Epithelial cell of esophagus (primary cell): ENCODE data around the gene PLCG2.

ENCODE experiments used
- DNase-seq: peaks from one replicate; pipeline ENCODE4 v3.0.0; 2010; ENCODE audit warnings: low read depth
- H3K4me3 ChIP-seq: 2 replicates; pipeline ENCODE4 v1.5.1; 2011; ENCODE audit warnings: mild to moderate bottlenecking, low read length, control low read depth
- TF ChIP-seq, protein P1 (sequence below): IDR thresholded peaks from 2 replicates; pipeline ENCODE4 v1.5.1; 2011; ENCODE audit warnings: low read depth, mild to moderate bottlenecking, low read length, control low read depth, inconsistent platforms; ENCODE audit not compliant: insufficient read depth; ENCODE audit errors: missing control alignments

The PLCG2 gene

DNA sequence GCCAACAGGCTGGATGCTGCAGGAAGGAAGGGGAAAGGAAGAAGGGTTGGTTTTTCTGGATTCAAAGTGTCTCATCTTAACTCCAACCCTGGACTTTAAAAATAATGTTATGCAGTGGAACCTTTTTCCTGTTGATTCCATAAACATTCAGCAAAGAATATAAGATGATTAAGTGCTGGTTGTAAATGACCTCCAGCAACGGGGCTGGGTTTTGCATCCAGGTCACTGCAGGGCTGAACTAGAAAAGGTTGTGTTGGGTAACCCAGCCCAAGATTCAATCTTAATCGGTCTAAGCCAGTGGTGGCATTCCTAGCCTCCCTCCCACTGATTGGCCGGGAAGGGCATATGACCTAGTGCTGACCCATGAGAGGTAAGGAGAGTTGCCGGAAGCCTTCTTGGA lies 34.2 kb upstream of the PLCG2 start:
- H3K4me3 ChIP-seq, result no peak overlapping the region
- no peak for DNase-seq

DNA sequence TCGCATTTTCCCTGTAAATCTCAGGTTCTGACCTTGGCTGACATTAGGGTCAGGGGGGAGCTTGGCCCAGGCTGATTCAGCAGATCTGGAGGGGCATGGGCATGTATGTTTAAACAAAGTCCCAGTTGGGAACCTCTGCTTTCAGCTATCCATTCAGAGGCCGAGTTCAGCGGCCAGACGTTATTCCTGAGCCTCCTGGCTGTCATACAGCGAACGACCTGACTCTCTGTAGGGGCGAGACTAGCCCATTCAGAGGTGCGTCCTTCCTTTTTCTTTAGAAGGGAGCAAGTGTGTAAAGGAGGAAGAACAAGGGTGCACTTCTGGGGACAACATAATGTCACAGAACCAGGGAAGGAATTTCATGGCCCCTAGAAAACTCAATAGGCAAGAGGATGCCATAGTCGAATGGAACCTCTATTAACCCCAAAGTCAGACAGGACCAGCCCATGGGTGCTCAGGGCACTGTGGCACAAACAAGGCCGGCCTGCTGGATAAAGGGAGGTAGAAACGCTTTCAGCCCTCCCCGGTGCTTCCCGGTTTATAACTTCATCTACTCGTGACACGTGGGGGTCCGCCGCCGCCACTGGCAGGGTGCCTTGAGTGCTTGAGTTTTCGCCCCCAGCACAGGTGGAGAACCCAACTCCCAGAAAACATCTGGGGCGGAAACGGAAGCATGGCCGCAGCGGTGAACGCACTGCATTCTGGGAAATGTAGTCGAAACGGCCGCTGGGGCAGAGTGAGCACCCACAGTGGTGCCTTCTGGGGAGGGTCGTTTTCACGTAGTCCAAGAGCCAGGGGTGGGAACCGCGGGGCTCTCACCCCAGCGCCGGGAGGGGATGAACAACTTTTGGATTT lies 33.2 kb upstream of the PLCG2 start:
- TF ChIP-seq, protein P1, sequence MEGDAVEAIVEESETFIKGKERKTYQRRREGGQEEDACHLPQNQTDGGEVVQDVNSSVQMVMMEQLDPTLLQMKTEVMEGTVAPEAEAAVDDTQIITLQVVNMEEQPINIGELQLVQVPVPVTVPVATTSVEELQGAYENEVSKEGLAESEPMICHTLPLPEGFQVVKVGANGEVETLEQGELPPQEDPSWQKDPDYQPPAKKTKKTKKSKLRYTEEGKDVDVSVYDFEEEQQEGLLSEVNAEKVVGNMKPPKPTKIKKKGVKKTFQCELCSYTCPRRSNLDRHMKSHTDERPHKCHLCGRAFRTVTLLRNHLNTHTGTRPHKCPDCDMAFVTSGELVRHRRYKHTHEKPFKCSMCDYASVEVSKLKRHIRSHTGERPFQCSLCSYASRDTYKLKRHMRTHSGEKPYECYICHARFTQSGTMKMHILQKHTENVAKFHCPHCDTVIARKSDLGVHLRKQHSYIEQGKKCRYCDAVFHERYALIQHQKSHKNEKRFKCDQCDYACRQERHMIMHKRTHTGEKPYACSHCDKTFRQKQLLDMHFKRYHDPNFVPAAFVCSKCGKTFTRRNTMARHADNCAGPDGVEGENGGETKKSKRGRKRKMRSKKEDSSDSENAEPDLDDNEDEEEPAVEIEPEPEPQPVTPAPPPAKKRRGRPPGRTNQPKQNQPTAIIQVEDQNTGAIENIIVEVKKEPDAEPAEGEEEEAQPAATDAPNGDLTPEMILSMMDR, result no peak
- DNase-seq, result peak; percentile 47
- peak overlapping the region; percentile 41 for H3K4me3 ChIP-seq

More for the DNA sequence above, 34.2 kb upstream of the PLCG2 start:
- TF ChIP-seq, protein P1, result no peak

DNA sequence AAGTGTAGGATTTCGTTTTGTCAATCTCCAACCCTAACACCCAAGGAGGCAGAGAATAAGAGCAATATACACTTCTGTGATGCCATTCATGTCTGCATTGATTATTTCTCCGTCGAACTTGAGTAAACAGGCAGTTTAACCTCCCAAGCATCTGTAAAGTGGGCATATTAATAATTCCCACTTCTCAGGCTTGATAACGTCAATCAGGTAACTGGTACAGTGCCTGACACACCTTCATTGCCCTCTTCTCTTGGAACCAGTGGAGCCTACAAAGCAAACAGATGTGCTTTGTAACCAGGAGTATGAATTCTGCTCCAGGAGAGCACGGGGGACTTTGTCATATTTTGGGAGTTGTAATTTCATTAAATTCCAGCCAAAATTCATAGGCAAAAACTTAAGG lies 32.5 kb upstream of the PLCG2 start:
- TF ChIP-seq, protein P1, result no peak
- no peak for DNase-seq
- H3K4me3 ChIP-seq, result peak overlapping the region; percentile 41

DNA sequence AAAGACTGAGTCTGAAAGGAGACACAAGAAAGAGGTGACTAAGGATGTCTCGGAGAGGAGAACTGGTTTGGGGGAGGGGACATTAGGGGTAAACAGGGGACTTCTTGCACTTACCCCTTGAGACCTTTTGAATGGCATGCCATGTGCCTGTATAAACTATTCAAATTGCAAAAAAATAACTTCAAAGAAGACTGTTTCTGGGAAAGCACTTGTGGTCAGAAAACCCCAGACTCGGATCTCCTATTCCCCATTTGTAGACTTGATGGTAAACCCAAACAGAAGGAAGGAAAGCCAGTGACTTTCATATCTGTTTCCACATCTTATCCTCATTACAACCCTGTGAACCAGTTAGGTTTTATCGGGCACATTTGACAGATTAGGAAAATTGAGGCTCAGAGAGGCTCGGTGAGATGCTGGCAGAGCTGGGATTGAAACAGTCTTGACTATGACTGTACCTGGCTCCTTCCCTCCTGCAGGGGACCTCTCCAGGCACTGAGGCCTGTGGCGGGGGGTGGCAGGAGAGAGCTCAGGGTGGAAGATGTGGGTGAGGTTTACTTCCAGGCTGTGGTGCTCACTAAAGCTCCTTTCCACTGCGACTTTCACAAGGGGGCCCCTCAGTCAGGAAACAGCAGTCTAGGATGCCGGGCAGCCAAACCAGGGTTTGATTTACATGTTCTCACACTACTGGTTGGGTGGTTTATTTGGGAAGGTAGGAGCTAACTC lies 30.5 kb upstream of the PLCG2 start:
- TF ChIP-seq, protein P1, result no peak
- DNase-seq, result no peak
- H3K4me3 ChIP-seq, result no peak overlapping the region

DNA sequence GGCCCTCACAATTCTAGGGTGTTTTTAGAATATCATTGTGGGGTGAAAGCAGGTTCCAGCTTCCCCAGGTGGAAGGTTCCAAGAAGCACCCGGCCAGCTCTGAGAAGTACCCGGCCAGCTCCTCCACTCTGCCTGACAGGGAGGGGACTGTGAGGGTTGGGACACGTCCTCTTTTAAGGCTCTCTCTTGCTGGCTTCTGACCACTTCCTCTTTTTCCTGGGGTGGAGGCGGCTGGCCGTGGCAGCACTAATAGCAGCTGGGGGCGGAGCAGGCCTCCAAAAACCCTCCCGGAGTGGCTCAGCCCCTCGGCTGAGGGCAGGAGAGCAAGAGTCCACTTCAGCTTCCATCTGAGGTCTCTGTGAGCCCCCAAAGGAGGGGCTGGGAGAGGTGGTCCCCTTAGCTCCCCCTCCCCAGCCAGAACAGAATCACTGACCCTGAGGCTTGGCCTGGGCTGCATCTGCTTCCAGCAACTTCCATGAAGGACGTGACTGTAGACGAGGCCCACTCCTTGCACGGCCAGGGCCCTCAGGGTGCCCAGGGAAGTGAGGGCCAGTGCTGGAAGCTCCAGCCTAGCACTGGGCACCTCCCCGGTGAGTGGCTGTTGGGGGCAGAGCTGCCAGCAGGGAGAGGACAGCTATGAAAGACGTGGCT lies 26.7 kb upstream of the PLCG2 start:
- no peak overlapping the region for H3K4me3 ChIP-seq
- no peak for DNase-seq
- TF ChIP-seq, protein P1, result no peak

DNA sequence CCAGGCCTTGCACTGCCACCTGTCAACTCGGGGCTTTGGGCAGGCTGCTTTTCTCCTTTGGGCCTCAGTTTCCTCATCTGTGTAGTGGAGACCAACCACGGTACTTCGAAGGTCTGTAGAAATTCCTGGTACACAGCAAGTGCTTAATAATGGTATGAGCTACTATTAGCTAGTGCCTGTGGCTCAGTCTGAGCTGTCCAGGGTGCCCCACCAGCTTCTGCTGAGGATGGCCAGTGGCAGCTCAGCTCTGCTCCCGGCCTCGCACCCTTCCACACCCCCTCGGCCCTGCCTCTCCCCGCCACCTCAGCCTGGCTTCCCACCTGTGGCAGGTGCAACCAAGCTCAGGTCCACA lies 26.2 kb upstream of the PLCG2 start:
- TF ChIP-seq, protein P1, result no peak
- DNase-seq, result no peak
- H3K4me3 ChIP-seq, result no peak overlapping the region
